Measurements from ENCODE around the gene UGT1A5.

The UGT1A5 gene

DNA sequence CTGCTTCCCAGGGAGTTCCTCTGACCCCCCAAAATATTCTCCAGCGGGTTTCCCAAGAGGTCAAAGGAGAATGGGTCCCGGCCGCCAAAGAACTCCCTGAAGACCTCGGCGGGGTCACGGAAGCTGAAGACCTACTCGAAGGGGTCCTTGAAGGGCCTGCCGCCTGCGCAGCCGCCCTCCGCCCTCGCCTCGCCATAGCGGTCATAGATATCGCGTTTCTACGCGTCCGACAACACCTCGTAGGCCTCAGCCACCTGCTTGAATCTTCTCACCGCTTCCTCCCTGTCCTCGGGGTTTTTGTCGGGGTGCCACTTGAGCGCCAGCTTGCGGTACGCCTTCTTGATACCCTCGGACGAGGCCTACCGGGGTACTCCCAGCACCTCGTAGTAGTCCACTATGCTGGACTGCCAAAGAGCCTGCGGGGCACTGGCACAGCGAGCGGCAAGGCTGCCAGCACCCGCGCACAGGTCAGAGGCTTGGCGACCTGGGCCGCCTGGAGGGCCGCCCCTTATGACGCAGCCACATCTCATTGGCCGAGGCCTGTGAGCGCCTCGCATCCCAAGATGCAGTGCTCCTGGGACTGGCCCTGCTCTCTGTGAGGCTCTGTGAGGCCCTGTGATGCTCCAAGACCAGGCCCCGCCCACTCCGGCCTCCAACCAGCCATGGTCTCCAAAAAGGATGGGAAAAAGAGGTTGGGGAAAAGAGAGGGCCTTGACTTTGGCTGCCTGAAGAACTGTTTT, 42.3 kb downstream of the UGT1A5 start:
- TF ChIP-seq POLR2A (IDR thresholded peaks at IDR 0.05; ENCODE audit: low read depth, low read length) (no peak), POLR2AphosphoS5 (IDR thresholded peaks at IDR 0.05; ENCODE audit: low read depth, low read length) (no peak), TAF1 (IDR thresholded peaks at IDR 0.05; ENCODE audit: borderline replicate concordance, low read depth, low read length) (no peak)
- no peak for DNase-seq (ENCODE audit: insufficient read length)
- no peak for FAIRE-seq

DNA sequence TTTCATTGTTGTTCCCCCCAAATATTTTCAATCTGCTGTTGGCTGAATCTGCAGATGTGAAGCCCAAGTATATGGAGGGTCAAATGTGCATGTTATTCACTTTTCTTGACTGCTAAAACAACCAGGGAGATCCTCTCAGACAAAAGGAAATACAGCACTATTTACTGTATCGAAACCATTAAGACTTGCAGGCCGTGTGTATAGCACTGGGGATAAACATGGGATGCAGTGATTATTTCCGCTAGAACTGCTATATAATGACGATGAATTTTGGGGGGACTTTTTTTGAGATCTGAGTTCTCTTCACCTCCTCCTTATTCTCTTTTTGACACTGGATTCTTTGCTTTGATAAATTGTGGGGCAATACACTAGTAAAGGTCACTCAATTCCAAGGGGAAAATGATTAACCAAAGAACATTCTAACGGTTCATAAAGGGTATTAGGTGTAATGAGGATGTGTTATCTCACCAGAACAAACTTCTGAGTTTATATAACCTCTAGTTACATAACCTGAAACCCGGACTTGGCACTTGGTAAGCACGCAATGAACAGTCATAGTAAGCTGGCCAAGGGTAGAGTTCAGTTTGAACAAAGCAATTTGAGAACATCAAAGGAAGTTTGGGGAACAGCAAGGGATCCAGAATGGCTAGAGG, 43.8 kb downstream of the UGT1A5 start:
- FAIRE-seq = no peak
- no peak for TF ChIP-seq TAF1 (IDR thresholded peaks at IDR 0.05; ENCODE audit: borderline replicate concordance, low read depth, low read length)
- no peak for TF ChIP-seq POLR2A (IDR thresholded peaks at IDR 0.05; ENCODE audit: low read depth, low read length)
- TF ChIP-seq POLR2AphosphoS5 (IDR thresholded peaks at IDR 0.05; ENCODE audit: low read depth, low read length) = no peak
- DNase-seq (ENCODE audit: insufficient read length) = no peak

DNA sequence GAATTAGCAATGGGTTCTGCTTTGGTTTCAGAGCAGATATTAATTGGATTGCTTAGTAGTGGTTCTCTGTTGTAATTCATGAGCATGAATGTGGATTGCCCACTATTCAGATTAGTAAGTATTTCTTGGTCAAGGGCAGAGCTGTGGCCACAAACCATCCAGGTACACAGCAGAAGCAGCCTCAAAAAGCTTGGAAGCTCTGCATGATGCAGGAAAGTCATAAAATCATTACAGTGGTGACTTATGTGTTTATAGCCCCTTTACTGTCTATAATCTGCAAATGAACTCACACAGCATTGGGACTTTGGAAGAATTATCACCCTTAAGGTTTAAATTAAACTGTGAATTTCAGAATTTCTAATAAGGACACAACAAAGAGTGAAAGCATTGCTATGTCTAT, 45.4 kb downstream of the UGT1A5 start:
- DNase-seq (ENCODE audit: insufficient read length) = no peak
- no peak for FAIRE-seq
- no peak for TF ChIP-seq TAF1 (IDR thresholded peaks at IDR 0.05; ENCODE audit: borderline replicate concordance, low read depth, low read length)
- TF ChIP-seq POLR2AphosphoS5 (IDR thresholded peaks at IDR 0.05; ENCODE audit: low read depth, low read length) = no peak
- TF ChIP-seq POLR2A (IDR thresholded peaks at IDR 0.05; ENCODE audit: low read depth, low read length) = no peak

DNA sequence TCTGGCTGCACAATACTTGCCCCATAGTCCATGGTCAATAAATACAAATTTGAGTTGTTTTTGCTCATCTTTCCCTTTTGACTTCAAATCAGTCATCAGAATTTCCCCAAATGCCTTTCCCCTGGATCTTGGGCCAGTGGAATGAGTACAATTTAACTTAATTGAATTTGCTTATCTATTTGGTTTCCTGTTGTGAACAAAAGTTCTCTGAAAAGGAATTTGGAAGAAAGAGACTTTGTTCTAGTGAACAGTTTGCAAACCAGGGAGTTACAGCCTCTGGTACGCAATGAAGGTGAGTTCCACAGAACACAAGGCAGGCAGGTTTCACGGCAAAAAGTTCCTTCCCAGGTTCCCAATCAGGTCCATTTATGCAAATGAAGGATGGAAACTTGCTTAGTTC, 46.1 kb downstream of the UGT1A5 start:
- TF ChIP-seq POLR2A (IDR thresholded peaks at IDR 0.05; ENCODE audit: low read depth, low read length) (no peak), POLR2AphosphoS5 (IDR thresholded peaks at IDR 0.05; ENCODE audit: low read depth, low read length) (no peak), TAF1 (IDR thresholded peaks at IDR 0.05; ENCODE audit: borderline replicate concordance, low read depth, low read length) (no peak)
- DNase-seq (ENCODE audit: insufficient read length) = no peak
- FAIRE-seq = no peak

DNA sequence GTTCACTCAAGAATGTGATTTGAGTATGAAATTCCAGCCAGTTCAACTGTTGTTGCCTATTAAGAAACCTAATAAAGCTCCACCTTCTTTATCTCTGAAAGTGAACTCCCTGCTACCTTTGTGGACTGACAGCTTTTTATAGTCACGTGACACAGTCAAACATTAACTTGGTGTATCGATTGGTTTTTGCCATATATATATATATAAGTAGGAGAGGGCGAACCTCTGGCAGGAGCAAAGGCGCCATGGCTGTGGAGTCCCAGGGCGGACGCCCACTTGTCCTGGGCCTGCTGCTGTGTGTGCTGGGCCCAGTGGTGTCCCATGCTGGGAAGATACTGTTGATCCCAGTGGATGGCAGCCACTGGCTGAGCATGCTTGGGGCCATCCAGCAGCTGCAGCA, 47.3 kb downstream of the UGT1A5 start, which contains the start of gene UGT1A1:
UGT1A1 (plus strand) TSS at position 228 of the 400 bp plus-strand sequence; CDS start at position 246, 18 bp downstream.
- FAIRE-seq (no peak), DNase-seq (ENCODE audit: insufficient read length) (no peak)
- TF ChIP-seq POLR2AphosphoS5 (IDR thresholded peaks at IDR 0.05; ENCODE audit: low read depth, low read length) = no peak
- TF ChIP-seq POLR2A (IDR thresholded peaks at IDR 0.05; ENCODE audit: low read depth, low read length) = no peak
- no peak for TF ChIP-seq TAF1 (IDR thresholded peaks at IDR 0.05; ENCODE audit: borderline replicate concordance, low read depth, low read length)

DNA sequence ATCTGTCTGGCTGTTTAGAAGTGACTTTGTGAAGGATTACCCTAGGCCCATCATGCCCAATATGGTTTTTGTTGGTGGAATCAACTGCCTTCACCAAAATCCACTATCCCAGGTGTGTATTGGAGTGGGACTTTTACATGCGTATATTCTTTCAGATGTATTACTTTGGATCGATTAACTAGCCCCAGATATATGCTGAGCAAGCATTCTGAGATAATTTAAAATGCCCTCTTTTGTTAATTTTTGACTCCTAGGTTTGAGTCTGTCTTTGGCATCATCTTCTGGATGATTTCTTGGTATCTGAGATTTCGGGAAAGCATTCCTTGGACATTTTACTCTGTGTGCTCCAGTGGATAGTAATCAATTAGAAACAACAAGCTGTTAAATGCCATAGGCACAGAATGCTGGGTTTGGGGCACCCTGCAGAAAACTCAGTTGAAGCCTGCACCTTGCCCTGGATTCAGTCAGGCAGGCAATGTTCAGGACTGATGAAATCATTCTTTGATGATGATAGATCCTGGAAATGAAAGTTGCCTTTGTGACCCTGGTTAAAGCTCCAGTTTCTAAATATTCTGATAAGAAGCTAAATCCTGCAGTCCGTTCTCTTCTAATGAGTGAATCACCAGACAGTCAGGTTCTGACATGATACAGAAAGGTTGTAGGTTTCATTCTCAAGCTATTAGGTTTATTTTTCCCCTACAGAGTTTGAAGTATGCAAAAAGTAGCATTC, 48.5 kb downstream of the UGT1A5 start:
- TF ChIP-seq POLR2A (IDR thresholded peaks at IDR 0.05; ENCODE audit: low read depth, low read length) (no peak), POLR2AphosphoS5 (IDR thresholded peaks at IDR 0.05; ENCODE audit: low read depth, low read length) (no peak), TAF1 (IDR thresholded peaks at IDR 0.05; ENCODE audit: borderline replicate concordance, low read depth, low read length) (no peak)
- DNase-seq (ENCODE audit: insufficient read length) = no peak
- no peak for FAIRE-seq

DNA sequence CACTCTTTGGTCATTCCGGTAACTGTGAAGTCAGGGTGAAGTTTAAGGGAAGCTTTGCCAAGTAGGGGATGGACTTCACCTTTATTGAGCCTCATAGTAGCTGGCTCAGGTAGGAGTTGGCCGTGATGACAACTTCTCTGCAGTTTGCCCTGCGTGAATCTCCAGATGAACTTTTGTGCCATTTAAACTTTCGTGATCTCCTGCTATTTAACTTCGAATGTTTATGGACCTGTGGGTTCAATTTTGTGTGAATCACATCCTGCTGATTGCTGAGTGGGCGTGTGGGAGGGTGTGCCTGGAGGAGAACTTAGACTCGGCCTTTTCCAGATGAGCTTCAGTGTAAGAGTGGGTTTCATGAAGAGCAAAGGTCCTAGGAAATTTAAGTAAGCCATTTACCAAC, 51.6 kb downstream of the UGT1A5 start:
- TF ChIP-seq POLR2A (IDR thresholded peaks at IDR 0.05; ENCODE audit: low read depth, low read length) (no peak), TAF1 (IDR thresholded peaks at IDR 0.05; ENCODE audit: borderline replicate concordance, low read depth, low read length) (no peak), POLR2AphosphoS5 (IDR thresholded peaks at IDR 0.05; ENCODE audit: low read depth, low read length) (no peak)
- FAIRE-seq = no peak
- DNase-seq (ENCODE audit: insufficient read length) = no peak

DNA sequence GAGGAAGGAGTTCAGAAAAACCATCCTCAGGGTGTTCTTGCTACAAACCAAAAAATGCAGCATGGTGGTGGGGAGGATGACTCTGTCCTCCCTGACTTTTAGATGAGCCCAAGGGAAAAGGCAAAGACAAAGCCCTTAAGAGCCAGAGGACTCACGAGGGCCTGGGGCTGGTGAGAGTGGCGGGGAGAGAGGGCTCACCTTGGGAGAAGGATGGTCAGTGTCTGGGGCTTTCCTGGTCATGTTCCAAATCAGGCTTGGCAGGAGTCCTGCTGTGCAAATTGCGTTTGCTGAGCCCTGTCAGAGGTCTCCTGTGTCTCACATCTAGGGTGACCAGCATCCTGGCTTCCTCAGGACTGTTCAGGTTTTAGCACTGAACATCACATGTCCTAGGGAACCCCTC, 52.1 kb downstream of the UGT1A5 start:
- FAIRE-seq (no peak), DNase-seq (ENCODE audit: insufficient read length) (no peak)
- no peak for TF ChIP-seq POLR2A (IDR thresholded peaks at IDR 0.05; ENCODE audit: low read depth, low read length)
- TF ChIP-seq TAF1 (IDR thresholded peaks at IDR 0.05; ENCODE audit: borderline replicate concordance, low read depth, low read length) = no peak
- no peak for TF ChIP-seq POLR2AphosphoS5 (IDR thresholded peaks at IDR 0.05; ENCODE audit: low read depth, low read length)

DNA sequence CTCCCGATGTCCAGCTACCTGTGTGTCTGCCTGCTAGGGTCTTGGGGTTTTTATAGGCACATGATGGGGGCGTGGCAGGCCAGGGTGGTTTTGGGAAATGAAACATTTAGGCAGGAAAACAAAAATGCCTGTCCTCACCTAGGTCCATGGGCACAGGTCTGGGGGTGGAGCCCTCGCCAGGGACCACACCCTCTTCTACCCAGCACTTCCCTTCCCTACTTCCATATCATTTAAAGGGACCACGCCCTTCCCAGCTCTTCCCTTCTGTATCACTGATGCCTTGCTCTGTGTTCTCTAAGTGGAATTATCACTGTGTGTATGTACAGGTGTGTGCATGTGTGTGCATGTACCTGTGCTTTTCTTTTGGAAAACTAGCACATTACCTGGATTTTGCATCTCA, 53.7 kb downstream of the UGT1A5 start:
- DNase-seq (ENCODE audit: insufficient read length) (no peak), FAIRE-seq (no peak)
- no peak for TF ChIP-seq POLR2A (IDR thresholded peaks at IDR 0.05; ENCODE audit: low read depth, low read length)
- TF ChIP-seq POLR2AphosphoS5 (IDR thresholded peaks at IDR 0.05; ENCODE audit: low read depth, low read length) = no peak
- TF ChIP-seq TAF1 (IDR thresholded peaks at IDR 0.05; ENCODE audit: borderline replicate concordance, low read depth, low read length) = no peak

DNA sequence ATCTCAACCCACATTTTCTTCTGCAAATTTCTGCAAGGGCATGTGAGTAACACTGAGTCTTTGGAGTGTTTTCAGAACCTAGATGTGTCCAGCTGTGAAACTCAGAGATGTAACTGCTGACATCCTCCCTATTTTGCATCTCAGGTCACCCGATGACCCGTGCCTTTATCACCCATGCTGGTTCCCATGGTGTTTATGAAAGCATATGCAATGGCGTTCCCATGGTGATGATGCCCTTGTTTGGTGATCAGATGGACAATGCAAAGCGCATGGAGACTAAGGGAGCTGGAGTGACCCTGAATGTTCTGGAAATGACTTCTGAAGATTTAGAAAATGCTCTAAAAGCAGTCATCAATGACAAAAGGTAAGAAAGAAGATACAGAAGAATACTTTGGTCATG, 55.4 kb downstream of the UGT1A5 start:
- FAIRE-seq (no peak), DNase-seq (ENCODE audit: insufficient read length) (no peak)
- TF ChIP-seq POLR2AphosphoS5 (IDR thresholded peaks at IDR 0.05; ENCODE audit: low read depth, low read length) (no peak), TAF1 (IDR thresholded peaks at IDR 0.05; ENCODE audit: borderline replicate concordance, low read depth, low read length) (no peak), POLR2A (IDR thresholded peaks at IDR 0.05; ENCODE audit: low read depth, low read length) (no peak)

DNA sequence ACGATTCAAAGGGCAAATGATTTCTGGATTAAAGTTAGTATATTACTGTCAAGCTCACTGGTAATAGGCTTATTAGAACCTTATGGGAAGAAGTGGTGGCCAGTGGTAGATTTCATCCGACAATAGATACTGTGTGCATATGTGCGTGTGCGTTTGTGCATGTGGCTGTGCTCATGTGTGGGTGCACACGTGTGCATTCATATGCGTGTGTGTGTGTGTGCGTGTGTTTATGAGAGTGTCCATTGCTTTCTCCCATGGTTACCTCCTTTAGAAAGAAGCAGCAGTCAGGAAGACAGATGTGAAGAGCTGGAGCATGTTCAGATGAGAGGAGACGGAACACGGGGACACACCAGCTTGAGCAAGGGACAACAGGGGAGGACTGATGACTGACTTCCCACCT, 56.6 kb downstream of the UGT1A5 start:
- FAIRE-seq (no peak), DNase-seq (ENCODE audit: insufficient read length) (no peak)
- no peak for TF ChIP-seq POLR2A (IDR thresholded peaks at IDR 0.05; ENCODE audit: low read depth, low read length)
- no peak for TF ChIP-seq TAF1 (IDR thresholded peaks at IDR 0.05; ENCODE audit: borderline replicate concordance, low read depth, low read length)
- TF ChIP-seq POLR2AphosphoS5 (IDR thresholded peaks at IDR 0.05; ENCODE audit: low read depth, low read length) = no peak
